ENCODE measurements around the gene TUBGCP3.

The TUBGCP3 gene

DNA sequence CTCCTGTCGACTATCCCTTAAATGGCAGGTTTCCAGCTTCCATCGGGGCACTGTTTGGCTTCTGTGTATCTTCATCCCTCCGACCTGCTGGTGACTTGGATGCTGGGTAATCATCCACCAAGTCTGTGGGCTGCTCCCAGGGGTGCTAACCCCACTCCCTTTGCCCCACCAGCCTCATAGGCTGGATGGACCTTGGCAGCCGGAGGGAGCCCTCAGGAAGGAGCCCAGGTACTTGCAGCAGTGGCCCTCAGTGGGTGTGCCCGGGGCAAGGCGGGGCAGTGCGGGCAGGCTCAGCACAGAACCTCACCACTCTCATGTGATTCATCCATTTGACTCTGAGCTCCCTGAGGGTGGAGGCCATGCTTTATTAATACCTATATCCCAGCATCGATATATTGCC lies 27.4 kb upstream of the TUBGCP3 start:
- no peak for DNase-seq

GRCh38 chr13:112614835-112615234 lies 26.9 kb upstream of the TUBGCP3 start:
- DNase-seq = no peak

DNA sequence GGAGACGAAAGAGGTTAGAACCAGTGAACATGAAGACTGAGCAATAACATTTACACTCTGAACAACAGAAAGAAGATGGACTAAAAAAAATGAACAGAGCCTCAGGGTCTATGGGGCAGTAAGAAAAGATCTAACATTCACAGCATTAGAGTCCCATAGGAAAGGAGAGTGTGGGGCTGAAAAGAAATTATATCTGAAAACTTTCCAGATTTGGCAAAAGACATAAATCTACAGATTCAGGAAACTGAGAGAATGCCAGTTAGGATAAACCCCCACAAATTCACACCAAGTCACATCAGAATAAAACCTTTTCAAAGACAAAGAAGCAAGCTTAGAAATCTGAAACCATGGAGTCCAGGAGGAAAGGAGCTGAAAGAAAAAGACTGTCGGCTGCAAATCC lies 20.3 kb upstream of the TUBGCP3 start:
- DNase-seq = no peak

GRCh38 chr13:112606109-112607001 lies 18.4 kb upstream of the TUBGCP3 start:
- peak; percentile 89 to 91 for DNase-seq

- DNase-seq = peak in 1 of 2 experiments; percentile 25
Measured at GRCh38 chr13:112605531-112605990, 17.6 kb upstream of the TUBGCP3 start.

DNA sequence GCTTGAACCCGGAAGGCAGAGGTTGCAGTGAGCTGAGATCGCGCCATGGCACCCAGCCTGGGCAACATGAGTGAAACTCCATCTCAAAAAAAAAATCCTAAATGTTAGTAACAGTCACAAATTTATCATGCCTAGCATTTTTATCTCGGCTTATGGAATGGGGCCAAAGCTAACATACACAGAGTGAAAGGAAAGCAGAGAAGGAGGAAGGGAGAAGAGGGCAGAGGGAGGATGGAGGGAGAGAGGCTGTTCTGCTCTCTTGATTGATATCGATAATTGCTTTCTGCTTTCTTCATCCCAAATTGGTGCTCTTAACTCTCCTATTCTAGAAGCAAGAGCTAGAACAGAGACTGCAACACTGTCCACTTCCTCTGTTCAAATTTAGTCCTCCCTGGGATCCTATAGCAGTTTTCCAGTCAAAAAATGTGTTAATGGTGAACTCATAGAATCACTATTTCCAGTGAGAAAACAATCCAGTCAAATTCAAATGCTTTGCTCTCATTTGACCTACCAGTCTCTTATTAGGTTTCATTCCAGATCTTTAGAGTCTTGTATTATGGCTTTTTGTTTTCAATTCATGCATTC lies 15.8 kb upstream of the TUBGCP3 start:
- no peak for DNase-seq

DNA sequence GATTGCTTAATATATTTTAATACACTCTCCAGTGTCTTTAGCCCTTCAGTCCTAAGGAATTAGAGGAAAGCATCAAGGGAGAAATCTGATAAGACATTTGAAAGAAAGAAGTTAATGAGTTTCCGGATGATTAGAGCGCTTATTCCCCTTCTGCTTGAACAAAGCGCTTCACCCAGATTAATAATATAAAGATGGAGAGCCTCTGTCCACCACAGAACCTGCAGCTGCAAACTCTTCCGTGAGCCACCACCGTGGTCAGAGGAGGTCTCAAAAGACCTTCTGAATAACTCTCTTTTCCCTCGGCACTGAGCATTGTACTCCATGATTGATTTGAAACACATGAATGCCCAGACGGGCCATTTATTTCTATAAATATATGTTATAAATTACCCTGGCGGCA lies 14.2 kb upstream of the TUBGCP3 start:
- DNase-seq = peak; percentile 49 to 65

- no peak for DNase-seq
Measured at GRCh38 chr13:112601371-112601770, 13.4 kb upstream of the TUBGCP3 start.

GRCh38 chr13:112596235-112596634 lies 8.3 kb upstream of the TUBGCP3 start:
- no peak for DNase-seq

GRCh38 chr13:112592647-112593046 lies 4.7 kb upstream of the TUBGCP3 start:
- DNase-seq = no peak

DNA sequence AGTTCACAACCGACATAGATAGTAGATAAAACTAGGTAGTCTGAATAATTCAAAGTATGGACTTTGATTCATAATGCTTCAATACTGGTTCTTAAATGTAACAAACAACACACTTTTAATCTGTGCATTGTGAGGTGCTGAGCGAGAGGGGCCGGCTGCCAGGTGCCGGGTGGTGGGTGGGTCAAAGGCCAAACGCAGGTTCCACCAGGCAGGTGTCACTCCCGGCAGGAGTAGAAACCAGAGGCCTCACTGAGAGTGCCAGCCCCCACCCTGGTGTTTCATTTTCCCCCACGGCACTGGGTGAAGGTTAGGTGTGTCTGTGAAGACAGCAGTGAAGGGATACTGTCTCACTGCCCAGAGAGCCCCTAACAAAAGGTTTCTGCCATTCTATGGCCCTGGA lies 4.2 kb upstream of the TUBGCP3 start:
- no peak for DNase-seq

DNA sequence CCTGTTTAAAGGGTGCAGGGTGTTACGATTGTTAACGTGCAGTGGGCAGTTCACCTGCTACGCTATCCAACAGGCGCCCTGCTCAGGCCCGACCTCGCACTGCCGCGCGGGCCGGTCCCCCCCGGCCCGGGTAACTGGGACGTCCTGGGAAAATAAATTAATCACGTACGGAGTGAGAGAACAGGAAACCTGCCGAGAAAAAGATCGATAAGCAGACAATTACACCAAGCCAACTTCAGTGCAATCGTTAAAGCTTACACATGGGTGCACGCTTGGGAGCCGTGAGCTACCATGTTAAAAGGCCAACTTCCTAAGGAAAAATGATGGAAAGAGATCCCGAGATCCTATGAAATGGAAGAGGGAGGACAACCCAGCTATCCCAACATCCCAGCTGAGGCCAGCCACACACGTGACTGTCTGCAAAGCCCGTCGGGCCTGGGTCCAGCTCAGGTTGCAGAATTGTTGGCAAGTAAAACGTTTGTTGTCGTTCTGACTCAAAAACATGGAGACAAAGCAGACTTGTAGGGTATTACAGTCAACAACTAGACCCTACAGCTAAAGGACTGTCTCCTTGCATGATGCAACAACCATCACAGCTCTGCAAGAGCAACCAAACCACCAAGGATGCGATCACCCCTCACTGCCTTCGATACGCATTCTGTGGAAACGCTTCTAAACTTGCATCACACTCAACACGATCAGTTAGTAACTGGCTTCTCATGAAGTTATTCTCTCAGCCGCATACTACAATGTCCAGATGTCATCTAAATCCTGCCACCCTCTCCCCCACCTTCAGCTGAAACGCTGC lies 741 bp upstream of the TUBGCP3 start:
- DNase-seq = peak in 1 of 2 experiments; percentile 7

DNA sequence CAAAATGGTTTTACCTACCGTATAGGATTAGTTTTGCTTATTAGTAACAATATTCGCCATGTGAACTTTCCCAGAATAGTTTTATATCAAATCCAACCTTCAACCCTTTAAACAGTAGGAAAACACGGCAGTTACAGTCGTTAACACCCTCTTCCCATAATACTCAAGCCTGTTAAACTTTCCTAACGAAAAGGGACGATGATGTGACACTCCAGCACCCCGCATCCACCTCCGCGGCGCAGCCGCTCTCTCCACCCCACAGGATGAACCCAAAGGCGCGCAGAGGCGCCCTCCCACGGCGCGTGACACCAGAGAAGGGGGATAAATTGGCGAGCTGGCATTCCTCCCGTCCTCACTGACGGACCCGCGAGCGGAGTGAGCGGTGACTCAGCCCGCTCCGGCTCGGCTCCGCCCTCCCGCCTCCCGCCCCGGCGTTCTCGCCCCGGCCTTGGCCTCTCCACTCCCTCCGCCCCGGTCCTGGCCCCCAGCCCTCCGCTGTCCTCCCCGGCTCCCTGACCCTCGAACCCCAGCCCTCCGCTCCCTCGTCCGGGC lies 665 bp downstream of the TUBGCP3 start:
- peak; percentile 74 to 91 for DNase-seq

DNA sequence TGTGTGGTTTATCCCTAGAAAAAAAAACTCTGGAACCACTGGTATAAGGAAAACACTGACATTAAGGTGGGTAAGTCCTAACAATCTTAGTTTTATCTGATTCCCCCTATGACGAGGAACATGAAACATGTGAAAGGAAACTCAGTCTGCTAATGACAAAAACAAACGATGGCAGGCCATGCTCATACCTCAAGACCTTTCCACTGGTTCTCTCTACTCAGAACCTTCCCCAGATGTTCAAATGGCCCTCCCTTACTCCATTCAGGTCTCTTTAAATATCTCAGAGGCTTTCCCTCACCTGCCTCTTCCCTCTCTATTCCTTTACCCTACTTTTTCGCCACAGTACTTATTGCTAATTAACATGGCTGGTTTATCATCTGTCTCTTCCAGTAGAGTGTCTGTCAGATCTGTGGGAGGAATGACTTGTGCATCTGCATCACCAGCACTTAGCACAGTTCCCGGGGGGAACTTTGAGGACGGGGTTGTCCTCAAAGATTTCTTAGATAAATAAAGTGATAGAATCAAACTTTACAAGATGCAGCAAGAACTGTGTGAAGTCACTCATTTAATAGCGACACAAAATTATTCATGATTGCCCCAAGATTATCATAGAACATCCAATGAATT lies 1.5 kb downstream of the TUBGCP3 start:
- no peak for DNase-seq

GRCh38 chr13:112583592-112584277 lies 4.2 kb downstream of the TUBGCP3 start:
- DNase-seq = no peak

DNA sequence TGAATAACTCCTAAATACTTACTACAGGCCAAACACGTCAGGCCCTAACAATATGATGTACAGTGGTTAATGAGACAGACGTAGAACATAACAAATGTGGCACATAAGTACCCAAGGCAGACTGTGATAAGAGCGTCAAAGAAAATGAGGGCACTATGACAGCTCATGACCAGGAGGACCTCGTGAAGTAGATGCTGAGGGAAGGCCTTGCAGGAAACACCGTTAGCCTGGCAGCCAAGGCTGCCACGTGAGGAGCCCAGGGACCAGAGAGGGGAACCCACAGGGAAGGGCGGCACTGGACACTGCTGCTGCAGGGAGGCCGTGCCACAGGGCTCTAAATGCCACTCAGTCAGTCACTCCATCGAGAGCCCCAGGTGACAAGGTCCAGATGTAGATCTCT lies 5.7 kb downstream of the TUBGCP3 start:
- DNase-seq = no peak

- DNase-seq = no peak
Measured at GRCh38 chr13:112580912-112581311, 7.0 kb downstream of the TUBGCP3 start.

GRCh38 chr13:112580211-112580610 lies 7.7 kb downstream of the TUBGCP3 start:
- DNase-seq = no peak

- no peak for DNase-seq
Measured at GRCh38 chr13:112579310-112579843, 8.6 kb downstream of the TUBGCP3 start.

DNA sequence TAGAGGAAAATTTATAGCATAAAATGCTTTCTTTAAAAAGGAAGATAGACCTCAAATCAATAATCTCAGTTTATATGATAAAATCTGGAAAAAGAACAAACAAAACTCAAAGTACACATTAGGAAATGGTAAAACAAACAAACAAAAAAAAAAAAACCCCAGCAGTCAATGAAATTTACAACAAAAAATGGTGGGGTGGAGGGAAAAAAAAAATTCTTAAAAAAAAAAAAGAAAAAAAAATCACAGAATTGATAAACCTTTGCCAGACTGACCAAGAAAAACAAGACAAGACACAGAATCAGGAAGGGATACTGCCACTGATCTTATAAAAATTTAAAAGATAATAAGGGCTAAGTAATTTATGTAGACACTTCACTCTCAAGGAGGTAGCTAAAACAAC lies 11.2 kb downstream of the TUBGCP3 start:
- DNase-seq = no peak

DNA sequence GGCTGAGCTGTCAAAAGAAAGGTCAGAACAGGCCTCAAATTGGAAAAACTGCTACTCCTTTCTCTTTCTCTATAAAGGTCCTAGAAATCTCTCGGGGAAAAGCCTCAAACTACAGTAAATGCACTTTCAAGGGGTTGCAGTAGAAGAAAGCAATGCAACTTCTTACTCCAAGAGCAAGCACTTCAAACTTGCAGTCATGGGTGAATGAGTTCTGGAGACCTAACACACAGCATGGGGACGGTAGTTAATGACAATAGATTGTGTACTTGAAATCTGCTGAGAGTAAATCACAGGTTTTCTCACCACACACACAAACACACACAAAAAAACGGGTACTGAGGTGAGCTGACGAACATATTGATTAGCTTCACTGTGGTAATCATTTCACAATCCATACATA lies 11.8 kb downstream of the TUBGCP3 start:
- no peak for DNase-seq

DNA sequence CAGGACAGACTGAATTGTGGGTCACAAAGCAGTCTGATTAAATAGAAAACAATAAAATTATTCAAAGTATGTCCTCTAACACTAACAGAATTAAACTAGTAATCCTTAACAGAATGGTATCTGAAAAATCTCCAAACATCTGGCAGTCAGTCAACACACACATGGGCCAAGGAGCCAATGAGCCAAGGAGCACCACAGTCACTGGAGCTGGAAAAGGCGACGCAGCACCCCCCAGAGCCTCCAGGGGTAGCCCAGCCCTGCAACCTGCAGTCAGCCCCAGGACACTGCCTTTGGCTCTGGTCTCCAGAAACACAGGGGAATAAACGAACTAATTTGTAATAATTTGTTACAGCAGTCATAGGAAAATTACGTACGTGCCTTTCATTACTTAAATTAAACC lies 12.3 kb downstream of the TUBGCP3 start:
- DNase-seq = peak in 1 of 2 experiments; percentile 3
